HG02884 (cell line): ENCODE results near the gene YJU2.
"Not testable (repeated sequence)": the region's sequence is repeated elsewhere in the genome, so short reads cannot be mapped to it uniquely, and the experiment has no call there.

Experiments
- ATAC-seq: cut with Tn5 transposase; IDR thresholded peaks from one replicate; pipeline ENCODE4 v1.9.1; 2021; ENCODE audit warnings: mild to moderate bottlenecking, moderate library complexity; ENCODE audit not compliant: unreplicated experiment

The YJU2 gene

DNA sequence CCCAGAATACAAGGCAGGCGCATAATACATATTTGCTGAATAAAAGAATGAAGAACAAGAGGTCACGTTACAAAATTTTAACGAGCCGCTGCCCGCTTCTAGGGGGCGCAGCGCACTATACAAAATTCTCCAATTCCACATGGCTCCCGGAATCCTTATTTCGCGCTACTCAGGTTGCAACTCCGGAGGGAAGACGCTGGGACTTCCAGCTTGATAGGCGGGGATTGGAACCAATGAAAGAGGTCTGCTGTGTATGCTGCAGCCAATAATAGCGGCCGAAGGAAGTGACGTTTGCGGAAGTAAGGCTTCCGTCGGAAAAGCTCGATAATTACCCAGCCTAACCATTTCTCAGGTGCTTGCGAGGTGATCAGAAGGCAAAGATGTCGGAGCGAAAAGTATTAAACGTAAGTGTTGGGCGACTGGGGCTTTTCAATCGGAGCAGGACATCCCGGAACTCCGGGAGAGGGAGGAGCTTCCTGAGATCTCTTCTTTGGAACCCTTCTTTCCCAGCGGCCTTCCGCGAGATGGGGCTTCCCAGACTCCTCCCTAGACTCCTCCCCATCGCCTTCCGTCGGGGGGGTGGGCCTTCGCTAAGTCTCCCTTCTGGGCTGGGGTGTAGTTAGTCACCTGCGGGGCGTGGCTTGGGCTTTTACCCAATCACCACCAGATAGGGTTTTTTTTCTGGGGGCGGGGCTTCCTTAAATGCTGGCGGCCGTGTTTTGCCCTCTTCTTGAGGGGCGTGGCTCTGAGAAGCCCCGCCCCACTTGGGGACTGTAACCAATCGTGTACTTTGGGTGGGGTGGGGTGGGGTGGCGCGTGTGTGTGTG lies at the start of gene YJU2:
Gene YJU2, plus strand, starts transcription at position 314 of the 827 bp plus-strand sequence. Its CDS starts 67 bp downstream, at position 381.
- peak; percentile 76 for ATAC-seq

DNA sequence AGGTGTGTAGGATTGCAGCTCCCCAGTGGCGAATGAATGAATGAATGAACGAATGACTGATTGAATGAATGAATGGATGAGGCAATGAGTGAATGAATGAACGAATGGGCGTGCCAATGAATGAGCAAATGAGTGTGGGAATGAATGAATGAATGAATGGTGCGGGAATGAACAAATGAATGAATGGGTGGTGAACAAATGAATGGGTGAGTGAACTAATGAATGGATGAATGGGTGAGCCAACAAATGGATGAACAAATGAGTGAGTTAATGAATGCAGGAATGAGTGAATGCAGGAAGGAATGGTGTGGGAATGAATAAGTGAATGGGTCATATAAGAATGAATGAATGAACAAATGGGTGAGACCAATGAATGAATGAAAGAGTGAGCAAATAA lies 49.7 kb upstream of the YJU2 start:
- no peak for ATAC-seq

DNA sequence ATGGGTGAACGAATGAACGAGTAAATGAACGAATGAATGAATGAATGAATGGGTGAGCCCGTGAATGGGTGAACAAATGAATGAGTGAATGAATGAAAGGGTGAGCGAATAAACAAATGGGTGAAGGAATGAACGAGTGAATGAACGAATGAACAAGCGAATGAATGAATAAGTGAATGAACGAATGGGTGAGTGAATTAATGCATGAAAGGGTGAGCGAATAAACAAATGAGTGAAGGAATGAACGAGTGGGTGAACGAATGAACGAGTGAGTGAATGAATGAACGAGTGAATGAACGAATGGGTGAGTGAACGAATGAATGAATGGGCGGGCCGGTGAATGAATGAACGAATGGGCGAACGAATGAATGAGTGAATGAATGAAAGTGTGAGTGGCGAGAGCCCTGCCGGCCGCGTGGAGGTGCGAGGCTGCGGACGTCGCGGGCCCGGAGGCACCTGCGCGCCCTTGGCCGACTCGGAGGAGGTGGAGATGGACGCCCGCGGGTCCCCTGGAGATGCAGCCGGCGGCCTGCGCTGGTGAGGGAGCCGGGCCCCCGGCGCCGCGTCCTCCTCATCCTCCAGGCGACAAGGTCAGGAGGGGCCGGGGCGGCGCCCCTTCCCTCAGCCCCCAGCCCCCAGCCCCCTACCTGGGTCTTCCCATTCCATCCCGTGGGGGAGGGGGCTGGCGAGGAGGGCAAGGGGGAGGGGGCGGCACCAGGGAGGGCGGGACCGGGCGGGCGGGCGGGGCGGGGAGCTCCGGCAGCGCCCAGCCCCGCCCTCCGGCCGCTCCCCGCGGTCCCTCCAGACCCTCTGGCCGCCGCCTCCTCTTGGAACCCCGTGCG lies 49.0 kb upstream of the YJU2 start:
- no peak for ATAC-seq

DNA sequence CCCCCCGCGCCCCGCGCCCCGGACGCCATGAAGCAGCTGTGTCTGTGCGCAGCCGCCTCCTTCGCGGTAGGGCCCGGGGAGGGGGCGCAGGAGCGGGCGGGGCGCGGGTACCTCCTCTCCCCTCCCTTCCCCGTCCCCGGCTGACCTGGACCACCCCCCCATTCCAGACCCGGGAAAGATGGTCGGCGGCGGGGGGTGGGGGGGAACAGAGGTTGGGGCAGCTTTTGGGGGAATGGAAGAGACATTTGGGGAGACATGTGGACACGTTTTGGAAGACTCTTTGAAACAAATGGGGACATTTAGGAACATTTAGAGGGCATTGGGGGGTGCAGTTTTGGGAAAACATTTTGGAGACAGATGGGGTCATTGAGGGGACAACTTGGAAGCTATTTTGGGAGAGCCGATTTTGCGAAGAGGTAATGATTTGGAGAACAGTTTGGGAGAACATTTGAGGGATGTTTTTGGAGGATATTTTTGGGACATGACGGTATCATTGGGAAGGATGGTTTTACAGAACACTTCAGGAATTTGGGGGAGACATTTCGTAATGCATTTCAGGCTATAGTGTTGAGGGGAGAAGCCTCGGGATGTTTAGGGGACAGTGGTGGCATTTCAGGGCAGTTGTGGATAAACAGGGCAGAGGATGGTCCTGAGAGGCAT lies 48.3 kb upstream of the YJU2 start:
- ATAC-seq: no peak

DNA sequence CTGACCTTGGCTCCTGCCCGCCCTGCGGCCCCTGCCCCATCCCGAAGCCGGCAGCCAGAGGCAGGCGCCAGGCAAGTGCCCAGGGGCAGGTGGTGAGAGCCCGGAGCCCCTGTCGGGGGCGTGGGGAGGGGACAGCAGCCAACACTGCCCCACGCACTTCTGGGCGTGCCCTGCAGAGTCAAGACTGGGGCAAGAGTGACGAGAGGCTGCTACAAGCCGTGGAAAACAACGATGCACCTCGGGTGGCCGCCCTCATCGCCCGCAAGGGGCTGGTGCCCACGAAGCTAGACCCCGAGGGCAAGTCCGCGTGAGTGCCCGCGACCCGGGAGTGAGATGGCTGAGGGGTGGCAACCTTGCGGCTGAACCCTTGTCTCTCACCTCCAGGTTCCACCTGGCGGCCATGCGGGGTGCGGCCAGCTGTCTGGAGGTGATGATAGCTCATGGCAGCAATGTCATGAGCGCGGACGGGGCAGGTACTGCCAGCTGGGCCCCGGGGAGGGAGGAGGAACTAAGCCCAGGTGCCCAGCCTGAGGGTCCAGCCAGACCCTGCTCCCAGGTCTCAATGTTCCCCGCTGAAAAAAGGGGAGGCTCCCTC lies 47.1 kb upstream of the YJU2 start:
- ATAC-seq: no peak

DNA sequence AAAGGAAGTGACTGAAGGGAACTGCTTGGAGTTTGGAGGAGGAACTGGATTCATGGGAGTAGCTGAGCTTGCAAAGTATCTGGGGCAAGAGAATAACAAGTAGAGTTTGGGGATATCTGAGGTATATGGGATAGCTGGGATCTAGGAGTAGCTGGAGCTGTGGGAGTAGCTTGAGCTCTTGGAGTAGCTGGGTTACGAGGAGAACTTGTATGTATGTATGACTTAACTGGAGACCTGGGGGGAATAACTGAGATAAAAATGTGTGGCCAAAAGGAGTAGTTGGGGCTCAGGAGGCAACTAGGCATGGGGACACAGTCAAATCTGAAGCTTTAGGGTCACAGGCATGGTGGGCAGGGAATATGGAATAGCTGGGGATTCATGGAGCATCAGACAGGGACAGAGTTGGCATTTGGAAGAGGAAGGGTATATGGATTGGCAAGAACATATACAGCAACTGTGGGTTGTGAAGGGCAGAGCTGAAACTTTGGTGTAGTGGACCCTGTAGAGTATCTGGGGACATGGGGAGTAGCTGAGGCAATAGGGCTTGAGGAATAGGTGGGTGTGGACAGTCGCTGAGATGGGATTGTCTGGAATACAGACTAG lies 45.8 kb upstream of the YJU2 start:
- no peak for ATAC-seq

DNA sequence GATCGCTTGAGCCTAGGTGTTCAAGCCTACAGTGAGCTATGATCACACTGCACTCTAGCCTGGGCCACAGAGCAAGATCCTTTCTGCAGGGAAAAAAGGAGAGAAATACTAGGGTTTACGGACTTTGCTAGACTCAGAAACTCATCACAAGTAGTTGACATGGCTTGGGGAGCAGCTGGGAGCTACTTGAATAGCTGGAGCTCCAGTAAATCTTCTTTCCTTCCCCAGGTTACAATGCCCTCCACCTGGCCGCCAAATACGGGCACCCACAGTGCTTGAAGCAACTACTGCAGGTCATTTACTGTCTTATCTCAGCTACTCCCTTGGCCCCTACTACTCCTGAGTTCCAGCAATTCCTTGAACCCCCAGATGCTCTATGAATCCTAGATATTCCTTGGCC lies 45.1 kb upstream of the YJU2 start:
- no peak for ATAC-seq

DNA sequence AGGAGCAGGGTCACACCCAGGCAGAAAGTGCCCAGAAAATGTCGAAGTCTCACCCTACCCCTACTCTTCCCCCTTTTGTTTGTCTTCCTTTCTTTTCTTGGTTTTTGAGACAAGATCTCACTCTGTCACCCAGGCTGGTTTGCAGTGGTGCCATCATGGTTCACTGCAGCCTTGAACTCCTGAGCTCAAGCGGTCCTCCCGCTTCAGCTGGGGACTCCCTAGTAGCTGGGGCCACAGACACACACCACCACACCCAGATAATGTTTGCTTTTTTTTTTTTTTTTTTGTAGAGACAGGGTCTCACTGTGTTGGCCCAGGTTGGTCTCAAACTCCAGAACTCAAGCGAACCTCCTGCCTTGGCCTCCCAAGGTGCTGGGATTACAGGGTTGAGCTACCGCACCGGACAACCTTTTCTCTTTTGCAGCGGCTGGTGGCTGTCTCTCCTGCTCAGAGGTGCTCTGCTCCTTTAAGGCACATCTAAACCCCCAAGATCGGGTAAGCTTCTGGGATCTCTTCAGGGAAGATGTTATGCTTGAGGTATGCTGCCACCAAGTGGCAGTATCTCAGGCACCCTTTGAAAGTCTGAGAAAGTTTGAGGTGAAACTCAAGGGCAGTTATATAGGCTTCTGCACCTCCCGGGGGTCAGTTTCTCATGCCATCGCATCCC lies 39.9 kb upstream of the YJU2 start:
- no peak for ATAC-seq

DNA sequence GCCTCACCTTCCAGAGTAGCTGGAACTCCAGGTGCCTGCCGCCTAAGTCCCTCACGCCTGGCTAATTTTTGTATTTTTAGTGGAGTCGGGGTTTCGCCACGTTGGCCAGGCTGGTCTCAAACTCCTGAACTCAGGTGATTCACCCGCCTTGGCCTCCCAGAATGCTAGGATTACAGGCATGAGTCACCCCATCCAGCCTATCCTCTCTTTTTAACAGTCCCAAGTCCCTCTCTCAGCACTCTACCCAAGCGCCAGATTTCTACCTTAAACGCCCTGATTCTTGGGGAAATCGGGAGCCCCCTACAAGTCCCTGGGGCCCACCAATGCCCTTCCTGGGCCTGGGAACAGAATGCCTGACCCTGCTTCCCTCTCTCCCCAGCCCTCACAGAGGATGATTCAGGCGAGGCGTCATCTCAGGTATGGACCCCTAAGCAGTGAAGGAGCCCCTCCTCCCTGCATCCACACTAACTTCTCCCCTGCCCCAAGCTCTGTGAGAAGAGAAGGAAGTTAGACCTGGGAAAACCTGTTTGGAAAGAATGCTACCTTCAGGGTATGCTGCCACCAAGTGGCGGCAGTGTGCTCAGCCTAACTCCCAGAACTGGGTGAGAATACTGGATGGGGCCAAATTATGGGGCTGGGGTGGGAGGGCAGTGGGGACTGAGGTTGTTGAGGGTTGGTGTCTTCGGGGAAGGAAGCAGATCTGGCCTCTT lies 38.3 kb upstream of the YJU2 start:
- ATAC-seq: no peak

DNA sequence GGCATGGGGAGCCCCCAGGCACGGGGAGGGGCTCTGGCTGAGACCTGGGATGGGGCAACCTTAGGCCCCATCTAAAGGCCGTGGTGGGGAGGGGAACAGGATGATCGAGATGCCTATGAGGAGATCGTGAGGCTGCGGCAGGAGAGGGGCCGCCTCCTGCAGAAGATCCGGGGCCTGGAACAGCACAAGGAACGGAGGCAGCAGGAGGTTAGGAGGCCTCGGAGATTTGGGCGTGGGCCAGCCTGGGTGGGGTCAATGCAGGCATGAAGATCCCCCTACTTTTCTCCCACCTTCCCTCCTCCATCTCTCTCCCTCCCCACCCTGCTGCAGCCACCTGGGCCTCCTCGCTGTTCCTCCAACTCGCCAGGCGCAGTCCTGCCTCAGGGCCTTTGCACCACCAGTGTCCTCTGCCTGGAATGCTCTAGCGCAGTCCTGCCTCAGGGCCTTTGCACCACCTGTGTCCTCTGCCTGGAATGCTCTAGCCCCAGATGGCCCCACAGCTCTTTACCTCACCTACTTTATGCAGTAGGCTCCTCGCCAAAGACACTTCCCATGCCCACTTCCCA lies 36.6 kb upstream of the YJU2 start:
- no peak for ATAC-seq

DNA sequence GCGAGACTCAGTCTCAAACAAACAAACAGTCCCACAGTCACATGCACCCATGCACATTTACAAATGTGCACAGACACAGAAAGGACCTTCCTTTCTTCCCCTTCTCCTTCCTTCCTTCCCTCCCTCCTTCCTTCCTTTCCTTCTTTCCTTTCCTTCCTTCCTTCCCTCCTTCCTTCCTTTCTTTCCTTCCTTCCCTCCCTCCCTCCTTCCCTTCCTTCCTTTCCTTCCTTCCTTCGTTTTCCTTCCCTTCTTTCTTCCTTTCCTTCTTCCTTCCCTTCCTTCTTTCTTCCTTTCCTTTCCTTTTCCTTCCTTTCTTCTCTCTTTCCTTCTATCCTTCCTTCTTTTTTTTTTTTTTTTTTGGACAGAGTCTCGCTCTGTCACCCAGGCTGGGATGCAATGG lies 33.8 kb upstream of the YJU2 start:
- no peak for ATAC-seq

DNA sequence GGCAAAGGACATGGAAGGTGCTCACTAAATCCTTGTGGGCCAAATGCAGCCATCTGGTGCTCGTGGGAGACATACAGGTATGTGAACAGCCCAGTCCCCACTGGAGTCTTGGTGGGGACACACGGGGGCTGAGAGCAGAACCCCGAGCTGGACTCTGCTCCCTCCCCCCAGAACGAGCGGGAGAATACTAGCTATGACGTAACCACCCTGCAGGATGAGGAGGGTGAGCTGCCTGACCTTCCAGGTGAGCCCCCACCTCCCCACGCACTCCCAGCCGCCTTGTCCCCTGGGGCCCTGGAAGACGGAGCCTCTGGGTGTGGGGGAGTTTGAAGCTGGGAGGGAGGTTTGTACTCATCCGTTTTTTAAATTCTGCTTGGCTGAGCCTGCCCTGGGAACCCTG lies 31.1 kb upstream of the YJU2 start:
- no peak for ATAC-seq

DNA sequence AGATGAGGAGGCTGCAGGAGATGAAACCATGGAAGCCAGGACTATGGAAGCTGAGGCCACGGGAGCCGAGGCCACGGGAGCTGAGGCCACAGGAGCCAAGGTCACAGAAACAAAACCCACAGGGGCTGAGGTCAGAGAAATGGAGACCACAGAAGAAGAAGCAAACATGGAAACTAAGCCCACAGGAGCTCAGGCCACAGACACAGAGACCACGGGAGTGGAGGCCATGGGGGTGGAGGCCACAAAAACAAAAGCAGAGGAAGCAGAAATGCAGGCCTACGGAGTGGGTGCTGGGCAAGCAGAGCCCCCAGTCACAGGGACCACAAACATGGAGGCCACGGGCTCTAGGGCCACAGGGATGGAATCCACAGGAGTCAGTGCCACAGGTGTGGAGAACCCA lies 30.0 kb upstream of the YJU2 start:
- ATAC-seq: no peak

DNA sequence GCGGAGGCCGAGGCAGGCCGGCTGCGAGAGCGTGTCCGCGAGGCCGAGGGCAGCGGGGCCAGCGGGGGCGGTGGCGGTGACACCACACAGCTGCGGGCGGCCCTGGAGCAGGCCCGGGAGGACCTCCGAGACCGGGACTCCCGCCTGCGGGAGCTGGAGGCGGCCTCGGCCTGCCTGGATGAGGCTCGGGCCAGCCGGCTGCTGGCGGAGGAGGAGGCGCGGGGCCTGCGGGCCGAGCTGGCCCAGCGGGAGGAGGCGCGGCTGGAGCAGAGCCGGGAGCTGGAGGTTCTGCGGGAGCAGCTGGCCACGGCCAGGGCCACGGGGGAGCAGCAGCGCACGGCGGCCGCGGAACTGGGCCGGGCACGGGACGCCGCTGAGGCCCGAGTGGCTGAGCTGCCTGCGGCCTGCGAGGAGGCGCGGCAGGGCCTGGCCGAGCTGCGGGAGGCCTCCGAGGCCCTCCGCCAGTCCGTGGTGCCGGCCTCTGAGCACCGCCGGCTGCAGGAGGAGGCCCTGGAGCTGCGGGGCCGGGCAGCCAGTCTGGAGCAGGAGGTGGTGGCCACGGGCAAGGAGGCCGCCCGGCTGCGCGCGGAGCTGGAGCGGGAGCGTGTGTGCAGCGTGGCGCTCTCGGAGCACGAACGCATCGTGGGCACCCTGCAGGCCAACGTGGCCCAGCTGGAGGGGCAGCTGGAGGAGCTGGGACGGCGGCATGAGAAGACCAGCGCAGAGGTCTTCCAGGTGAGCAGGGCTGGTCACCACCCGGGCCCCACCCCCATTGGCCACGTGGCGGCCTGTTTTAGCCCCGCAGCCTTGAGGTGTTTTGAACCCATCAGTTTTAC lies 29.2 kb upstream of the YJU2 start:
- no peak for ATAC-seq

DNA sequence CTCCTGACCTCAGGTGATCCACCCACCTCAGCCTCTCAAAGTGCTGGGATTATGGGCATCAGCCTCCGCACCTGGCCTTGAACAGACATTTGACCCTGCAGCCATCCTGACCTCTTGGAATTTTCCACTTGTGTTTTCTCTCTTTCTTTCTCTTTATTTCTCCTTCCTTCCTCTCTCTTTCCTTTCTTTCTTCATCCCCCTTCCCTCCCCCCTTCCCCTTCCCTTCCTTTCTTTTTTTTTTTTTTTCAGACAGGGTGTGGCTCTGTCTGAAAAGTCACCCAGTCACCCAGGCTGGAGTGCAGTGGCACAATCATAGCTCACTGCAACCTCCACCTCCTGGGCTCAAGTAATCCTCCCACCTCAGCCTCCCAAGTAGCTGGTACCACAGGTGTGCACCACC lies 28.4 kb upstream of the YJU2 start:
- ATAC-seq: not testable (repeated sequence)

DNA sequence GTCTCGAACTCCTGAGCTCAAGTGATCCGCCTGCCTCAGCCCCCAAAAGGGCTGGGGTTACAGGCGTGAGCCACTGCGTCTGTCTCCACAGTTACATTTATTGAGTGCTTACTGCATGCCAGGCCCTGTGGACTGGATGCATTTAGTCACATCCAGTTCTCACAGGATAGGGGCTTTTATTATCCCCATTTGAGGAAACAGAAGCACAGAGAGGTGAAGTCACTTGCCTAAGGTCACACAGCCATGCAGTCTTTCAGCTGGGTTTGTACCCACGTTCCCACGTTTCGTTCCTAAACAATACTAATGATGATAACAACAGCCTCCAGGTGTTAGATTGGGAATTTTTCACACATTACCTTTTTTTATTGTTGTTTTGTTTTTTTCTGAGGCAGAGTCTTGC lies 26.7 kb upstream of the YJU2 start:
- no peak for ATAC-seq

DNA sequence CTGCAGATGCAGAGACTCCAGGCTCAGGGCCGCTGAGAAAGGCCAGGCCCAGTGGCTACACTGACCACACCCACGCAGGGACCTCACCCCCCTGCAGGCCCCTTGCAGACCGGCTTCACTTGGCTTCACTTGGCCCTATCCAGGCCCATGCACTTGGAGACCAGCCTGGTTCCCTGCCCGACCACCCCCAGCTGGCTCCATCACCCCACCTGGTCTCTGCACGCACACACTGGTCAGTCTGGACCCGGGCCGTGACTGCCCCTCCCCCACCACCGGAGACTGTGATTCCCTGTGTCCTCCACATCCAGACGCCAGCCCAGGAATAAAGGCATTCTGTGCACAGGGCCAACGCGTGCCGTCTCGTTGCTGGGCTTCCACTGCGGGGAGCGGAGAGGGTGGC lies 22.4 kb upstream of the YJU2 start:
- ATAC-seq: no peak

DNA sequence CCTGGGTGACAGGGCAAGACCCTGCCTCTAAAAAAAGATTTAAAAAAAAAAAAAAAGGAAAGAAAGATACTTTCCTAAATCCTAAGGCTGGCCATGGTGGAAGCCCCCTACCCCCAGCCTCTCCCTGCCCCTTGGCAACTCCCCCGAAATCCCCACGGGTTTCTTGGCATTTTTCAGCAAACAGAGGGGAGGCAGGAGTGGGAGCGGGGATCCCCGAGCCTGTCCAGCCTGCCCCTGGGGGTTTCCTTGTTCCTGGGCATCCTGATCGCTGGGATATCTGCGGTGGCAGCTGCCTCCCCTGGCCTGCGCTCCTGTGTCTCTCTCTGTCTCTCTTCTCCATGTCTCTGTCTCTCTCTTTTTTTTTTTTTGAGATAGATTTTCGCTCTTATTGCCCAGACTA lies 21.0 kb upstream of the YJU2 start:
- ATAC-seq: no peak
